Activated CD8-positive, alpha-beta T cell treated with anti-CD3 and anti-CD28 coated beads, Interleukin-2, amount 10 ng/mL, durations not matched to agents 7 days and 5 days (primary cell): ENCODE results near the gene MYL7. TPM values are rescaled to one million over a fixed set of nuclear protein-coding genes. Genes with fewer than 3 reads are reported as not detected.
A peak's percentile ranks its signal among the peaks of the same experiment; 100 is the strongest.

Experiments used
- ATAC-seq: fragments of 150-1000 bp; cut with Tn5 transposase; one replicate; pipeline ENCODE4 v1.10.0; 2021; ENCODE audit warnings: moderate library complexity
- CTCF ChIA-PET: fragments of 350-600 bp; sonication (Branson Sonifier 250); formaldehyde crosslinking; loops from one replicate; lab custom pipeline; 2021; ENCODE audit warnings: antibody characterized with exemption; lab: Charles Lee
- POLR2A ChIA-PET: fragments of 350-600 bp; sonication (Branson Sonifier 250); formaldehyde crosslinking; loops from one replicate; lab custom pipeline; 2021; ENCODE audit warnings: antibody characterized with exemption; lab: Charles Lee
- DNase-seq: peaks from one replicate; pipeline ENCODE4 v3.0.0-alpha.2; 2020
- H3K27ac Mint-ChIP-seq: one replicate; pipeline ENCODE4 v1.8.0; 2021; ENCODE audit warnings: mild to moderate bottlenecking, mixed read lengths
- H3K27me3 Mint-ChIP-seq: one replicate; pipeline ENCODE4 v1.8.0; 2021; ENCODE audit warnings: low read depth, mixed read lengths
- H3K36me3 Mint-ChIP-seq: one replicate; pipeline ENCODE4 v1.8.0; 2021; ENCODE audit warnings: low read depth, mixed read lengths
- H3K4me1 Mint-ChIP-seq: one replicate; pipeline ENCODE4 v1.8.0; 2021; ENCODE audit warnings: low read depth, mixed read lengths
- H3K4me3 Mint-ChIP-seq: one replicate; pipeline ENCODE4 v1.8.0; 2021; ENCODE audit warnings: mild to moderate bottlenecking, mixed read lengths
- H3K9me3 Mint-ChIP-seq: one replicate; pipeline ENCODE4 v1.8.0; 2022; ENCODE audit warnings: mixed read lengths; ENCODE audit not compliant: insufficient read depth
- total RNA-seq, 2 experiments: library from RNA; stranded (reverse); gene quantifications; one replicate each; pipeline ENCODE4 v1.2.3, GENCODE V29; 2021

Gene MYL7
- total RNA-seq, 2 experiments from 2014 or later: not detected

DNA sequence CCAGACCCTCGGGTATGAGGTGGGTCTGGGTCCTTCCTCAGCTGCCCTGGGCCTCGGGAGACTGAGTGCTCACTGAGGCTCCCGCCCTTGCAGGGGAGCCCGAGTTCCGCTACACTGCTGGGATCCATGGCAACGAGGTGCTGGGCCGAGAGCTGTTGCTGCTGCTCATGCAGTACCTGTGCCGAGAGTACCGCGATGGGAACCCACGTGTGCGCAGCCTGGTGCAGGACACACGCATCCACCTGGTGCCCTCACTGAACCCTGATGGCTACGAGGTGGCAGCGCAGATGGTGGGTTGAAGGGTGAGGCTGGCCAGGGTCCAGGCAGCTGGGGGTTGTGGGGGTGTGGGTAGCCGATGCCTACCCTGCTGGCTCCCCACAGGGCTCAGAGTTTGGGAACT, 29.4 kb downstream of the MYL7 start:
- no peaks in the 10 kb centered on the region for H3K9me3 Mint-ChIP-seq
- no peak overlapping the region for H3K27ac Mint-ChIP-seq
- CTCF ChIA-PET: interaction anchor here (2.1 kb wide), 1 partner anchor 11 kb away, joined by 6 read pairs; the partner anchor contains the start of gene POLD2
- POLR2A ChIA-PET: interaction anchor here (1.2 kb wide), 1 partner anchor 44 kb away, joined by 4 read pairs; no protein-coding TSS in a partner anchor
- ATAC-seq (no peak), DNase-seq (no peak)
- H3K27me3 Mint-ChIP-seq: no peaks in the 10 kb centered on the region
- no peaks in the 10 kb centered on the region for H3K4me1 Mint-ChIP-seq
- peaks cover 14% of the 10 kb centered on the region for H3K36me3 Mint-ChIP-seq
- no peak overlapping the region for H3K4me3 Mint-ChIP-seq

DNA sequence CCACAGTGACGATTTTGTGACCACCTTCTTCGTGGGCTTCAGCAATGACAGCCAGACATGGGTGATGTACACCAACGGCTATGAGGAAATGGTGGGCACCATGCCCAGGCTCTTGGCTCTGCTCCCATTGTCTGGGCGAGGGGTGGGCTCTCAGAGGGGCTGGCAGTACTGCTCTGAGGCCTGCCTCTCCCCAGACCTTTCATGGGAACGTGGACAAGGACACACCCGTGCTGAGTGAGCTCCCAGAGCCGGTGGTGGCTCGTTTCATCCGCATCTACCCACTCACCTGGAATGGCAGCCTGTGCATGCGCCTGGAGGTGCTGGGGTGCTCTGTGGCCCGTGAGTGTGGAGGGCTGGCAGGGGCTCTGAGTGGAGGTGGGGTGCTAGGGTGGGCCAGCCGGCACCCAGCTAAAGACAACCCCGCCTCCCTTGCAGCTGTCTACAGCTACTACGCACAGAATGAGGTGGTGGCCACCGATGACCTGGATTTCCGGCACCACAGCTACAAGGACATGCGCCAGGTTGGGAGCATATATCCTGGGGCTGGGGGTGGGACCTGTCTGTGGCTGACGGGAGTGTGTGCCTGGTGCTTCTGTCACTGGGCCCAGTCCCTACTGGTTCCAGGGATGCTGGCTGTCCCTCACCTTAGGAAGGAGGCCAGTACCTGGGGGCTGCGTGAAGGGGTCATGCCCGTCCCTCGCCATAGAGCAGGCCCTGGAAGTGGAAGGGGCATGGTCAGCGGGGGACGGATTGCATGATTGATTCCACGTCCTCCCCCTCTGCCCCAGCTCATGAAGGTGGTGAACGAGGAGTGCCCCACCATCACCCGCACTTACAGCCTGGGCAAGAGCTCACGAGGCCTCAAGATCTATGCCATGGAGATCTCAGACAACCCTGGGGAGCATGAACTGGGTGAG, 30.2 kb downstream of the MYL7 start:
- POLR2A ChIA-PET: interaction anchor here (1.2 kb wide), 1 partner anchor 43 kb away, joined by 4 read pairs; no protein-coding TSS in a partner anchor
- Mint-ChIP-seq H3K36me3 (peaks cover 14% of the 10 kb centered on the region), H3K9me3 (no peaks in the 10 kb centered on the region)

DNA sequence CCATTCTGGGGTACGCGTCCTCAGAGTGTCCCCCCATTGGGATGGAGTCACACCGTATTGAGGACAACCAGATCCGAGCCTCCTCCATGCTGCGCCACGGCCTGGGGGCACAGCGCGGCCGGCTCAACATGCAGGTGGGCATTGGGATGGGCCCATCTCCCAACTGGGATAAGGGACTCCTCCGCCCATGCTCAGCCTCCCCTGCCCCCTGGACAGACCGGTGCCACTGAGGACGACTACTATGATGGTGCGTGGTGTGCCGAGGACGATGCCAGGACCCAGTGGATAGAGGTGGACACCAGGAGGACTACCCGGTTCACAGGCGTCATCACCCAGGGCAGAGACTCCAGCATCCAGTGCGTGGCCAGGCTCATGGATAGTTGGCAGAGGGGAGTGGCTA, 31.1 kb downstream of the MYL7 start:
- CTCF ChIA-PET: interaction anchor here (1.2 to 1.9 kb wide), 3 partner anchors 11 to 44 kb away, joined by 3 to 6 read pairs (median 5); no protein-coding TSS in a partner anchor
- H3K27ac Mint-ChIP-seq: no peak overlapping the region

More for the DNA sequence above, 30.2 kb downstream of the MYL7 start:
- ATAC-seq (no peak), DNase-seq (no peak)
- Mint-ChIP-seq H3K4me3 (no peak overlapping the region), H3K27ac (no peak overlapping the region), H3K4me1 (peaks cover under 1% of the 10 kb centered on the region), H3K27me3 (no peaks in the 10 kb centered on the region)
- CTCF ChIA-PET: interaction anchor here (2.1 kb wide), 1 partner anchor 12 kb away, joined by 6 read pairs; the partner anchor contains the start of gene POLD2

DNA sequence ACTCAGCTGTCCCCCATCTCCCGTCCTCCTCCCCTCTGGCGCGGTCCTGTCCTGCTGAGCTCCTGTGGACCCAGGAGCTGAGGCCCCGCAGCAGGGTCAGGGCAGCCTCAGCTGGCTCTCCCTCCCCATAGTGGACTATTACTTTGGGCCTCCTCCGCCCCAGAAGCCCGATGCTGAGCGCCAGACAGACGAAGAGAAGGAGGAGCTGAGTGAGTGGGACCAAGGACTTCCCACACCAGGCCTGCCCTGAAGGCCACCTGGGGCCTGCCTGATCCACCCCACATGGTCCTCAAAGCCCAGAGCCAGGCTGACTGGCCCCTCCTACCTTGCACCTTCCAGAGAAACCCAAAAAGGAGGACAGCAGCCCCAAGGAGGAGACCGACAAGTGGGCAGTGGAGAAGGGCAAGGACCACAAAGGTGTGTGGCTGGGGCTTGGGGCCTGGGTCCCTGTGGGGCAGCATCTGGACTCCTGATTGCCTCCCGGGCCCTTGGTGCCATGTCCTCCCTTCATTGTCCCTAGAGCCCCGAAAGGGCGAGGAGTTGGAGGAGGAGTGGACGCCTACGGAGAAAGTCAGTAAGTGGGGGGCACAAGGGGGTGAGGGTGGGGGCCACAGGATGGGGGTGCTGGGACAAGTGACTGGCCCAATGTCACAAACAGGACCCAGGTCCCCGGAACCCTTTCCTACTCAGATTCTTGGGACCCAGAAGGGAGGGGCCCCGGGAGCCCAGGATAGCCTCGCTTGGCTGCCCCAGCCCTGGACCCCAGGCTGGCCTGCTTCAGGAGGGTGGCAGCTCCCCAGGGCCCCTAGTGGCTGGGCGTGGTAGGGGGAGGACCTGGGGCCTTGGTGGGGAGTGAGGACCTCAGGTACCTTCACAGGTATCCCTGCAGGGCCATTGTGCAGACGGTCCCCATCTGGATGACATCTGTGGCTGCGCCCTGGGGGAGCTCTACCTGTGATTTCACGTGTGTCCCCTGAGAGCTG, 32.1 kb downstream of the MYL7 start:
- no peak overlapping the region for H3K27ac Mint-ChIP-seq
- ChIA-PET POLR2A (no interaction called here), CTCF (interaction anchor here (1.2 to 1.9 kb wide), 3 partner anchors 10 to 45 kb away, joined by 3 to 6 read pairs (median 5); no protein-coding TSS in a partner anchor)
- H3K27me3 Mint-ChIP-seq: peaks cover 7% of the 10 kb centered on the region
- no peak for ATAC-seq
- no peak overlapping the region for H3K4me3 Mint-ChIP-seq
- H3K9me3 Mint-ChIP-seq: no peaks in the 10 kb centered on the region
- H3K36me3 Mint-ChIP-seq: peaks cover 4% of the 10 kb centered on the region
- peaks cover 8% of the 10 kb centered on the region for H3K4me1 Mint-ChIP-seq
- DNase-seq: no peak

More for the DNA sequence above, 31.1 kb downstream of the MYL7 start:
- DNase-seq (no peak), ATAC-seq (no peak)
- Mint-ChIP-seq H3K9me3 (no peaks in the 10 kb centered on the region), H3K36me3 (peaks cover 11% of the 10 kb centered on the region), H3K4me1 (peaks cover 8% of the 10 kb centered on the region), H3K27me3 (peaks cover 7% of the 10 kb centered on the region), H3K4me3 (no peak overlapping the region)
- POLR2A ChIA-PET: no interaction called here

DNA sequence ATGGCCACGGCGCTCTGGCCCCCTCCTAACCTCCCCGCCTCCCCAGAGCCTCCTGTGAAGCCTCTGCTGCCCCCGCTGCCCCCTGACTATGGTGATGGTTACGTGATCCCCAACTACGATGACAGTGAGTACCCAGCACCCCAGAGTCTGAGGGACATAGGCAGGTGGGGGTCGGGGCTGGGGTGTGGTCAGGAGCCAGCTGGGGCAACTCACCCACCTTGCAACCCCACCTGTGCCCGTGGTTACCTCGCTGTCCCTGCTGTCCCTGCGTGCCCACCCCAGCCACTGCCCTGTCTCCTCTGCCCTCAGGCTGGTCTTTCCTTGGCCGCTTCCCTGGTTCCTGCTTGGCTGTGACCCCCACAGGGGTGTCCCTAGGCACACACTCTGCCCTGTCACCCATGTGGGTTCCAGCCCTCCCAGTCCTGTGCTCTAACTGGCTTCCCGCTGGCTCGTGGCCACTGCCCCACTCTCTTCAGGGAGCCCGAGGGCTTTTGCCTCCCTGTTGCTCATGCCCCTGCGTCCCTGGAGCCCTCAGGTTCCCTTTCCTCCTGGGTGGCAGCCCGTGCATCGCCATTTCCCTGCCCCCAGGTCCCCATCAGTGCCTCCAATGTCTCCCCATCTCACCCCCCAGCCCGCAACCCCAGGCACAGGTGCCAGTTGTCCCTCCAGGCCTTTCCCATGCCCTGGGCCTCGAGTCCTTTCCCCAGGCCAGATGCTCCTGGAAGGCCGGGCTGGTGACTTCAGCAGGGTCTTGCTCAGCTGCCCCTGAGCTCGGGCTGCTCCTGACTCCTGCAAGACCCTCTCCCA, 33.0 kb downstream of the MYL7 start:
- Mint-ChIP-seq H3K9me3 (no peaks in the 10 kb centered on the region), H3K27me3 (peaks cover 10% of the 10 kb centered on the region), H3K4me3 (no peak overlapping the region), H3K4me1 (peaks cover 8% of the 10 kb centered on the region), H3K36me3 (peaks cover 2% of the 10 kb centered on the region), H3K27ac (no peak overlapping the region)
- CTCF ChIA-PET: interaction anchor here (1.9 kb wide), 1 partner anchor 14 kb away, joined by 6 read pairs; no protein-coding TSS in a partner anchor
- no peak for ATAC-seq
- DNase-seq: no peak
- POLR2A ChIA-PET: interaction anchor here (0.5 kb wide), 1 partner anchor 461 kb away, joined by 3 read pairs; no protein-coding TSS in a partner anchor

DNA sequence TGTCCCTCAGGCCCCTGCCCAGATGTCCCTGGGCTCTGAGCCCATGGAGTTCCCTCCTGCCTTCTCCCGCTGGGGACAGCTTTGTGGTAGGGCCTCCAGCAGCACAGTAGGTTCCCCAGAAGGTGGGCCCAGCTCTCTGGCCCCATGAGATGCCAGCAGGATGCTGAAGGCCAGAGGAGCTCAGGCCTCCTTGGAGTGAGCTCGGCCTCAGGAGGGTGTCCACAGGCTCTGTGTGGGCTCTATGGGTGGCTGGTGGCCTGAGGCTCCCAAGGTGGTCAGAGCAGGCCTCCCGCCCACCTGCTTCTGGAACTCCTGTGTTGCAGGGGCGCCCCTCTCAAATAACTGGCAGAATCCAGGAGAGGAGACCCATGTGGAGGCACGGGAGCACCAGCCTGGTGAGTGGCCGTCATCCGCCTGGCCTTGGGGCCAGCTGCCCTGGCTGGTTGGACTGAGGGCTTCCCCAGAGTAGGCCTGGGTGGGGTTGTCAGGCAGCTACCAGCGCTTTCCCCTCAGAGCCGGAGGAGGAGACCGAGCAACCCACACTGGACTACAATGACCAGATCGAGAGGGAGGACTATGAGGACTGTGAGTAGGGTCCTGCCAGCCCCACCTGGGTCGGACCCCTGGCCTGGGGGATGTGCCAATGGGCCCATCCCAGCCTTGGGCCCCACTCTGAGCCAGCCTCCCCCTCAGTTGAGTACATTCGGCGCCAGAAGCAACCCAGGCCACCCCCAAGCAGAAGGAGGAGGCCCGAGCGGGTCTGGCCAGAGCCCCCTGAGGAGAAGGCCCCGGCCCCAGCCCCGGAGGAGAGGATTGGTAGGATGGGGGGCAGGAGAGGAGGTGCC, 33.8 kb downstream of the MYL7 start:
- Mint-ChIP-seq H3K4me1 (peaks cover 8% of the 10 kb centered on the region), H3K36me3 (no peaks in the 10 kb centered on the region), H3K27ac (no peak overlapping the region), H3K4me3 (no peak overlapping the region), H3K27me3 (peaks cover 13% of the 10 kb centered on the region), H3K9me3 (no peaks in the 10 kb centered on the region)
- ChIA-PET POLR2A (interaction anchor here (0.5 to 1.8 kb wide), 2 partner anchors 10 to 461 kb away, joined by 3 to 8 read pairs; no protein-coding TSS in a partner anchor), CTCF (interaction anchor here (0.8 kb wide), 1 partner anchor 24 kb away, joined by 3 read pairs; no protein-coding TSS in a partner anchor)
- DNase-seq (no peak), ATAC-seq (no peak)

DNA sequence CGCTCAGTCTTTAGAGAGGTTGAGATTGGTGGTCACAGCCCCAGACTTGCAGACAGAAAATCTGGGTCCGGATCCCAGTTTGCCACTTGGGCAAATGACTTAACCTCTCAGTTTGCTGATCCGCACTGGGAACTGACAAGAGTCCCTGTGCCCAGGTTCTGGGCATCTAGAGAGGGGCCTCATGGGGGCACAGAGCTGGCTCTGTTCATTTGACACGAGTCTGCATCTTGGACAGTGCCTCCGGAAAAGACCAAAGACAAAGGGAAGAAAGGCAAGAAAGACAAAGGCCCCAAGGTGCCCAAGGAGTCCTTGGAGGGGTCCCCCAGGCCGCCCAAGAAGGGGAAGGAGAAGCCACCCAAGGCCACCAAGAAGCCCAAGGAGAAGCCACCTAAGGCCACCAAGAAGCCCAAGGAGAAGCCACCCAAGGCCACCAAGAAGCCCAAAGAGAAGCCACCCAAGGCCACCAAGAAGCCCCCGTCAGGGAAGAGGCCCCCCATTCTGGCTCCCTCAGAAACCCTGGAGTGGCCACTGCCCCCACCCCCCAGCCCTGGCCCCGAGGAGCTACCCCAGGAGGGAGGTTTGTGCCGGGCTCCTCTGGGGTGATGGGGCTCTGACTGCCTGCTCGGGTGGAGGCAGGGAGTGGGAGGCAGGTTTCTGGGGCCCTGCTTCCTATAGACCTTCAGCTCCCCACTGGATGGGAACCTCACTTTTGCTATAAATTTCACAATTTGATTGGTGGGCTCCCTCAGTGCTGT, 34.6 kb downstream of the MYL7 start:
- H3K27ac Mint-ChIP-seq: no peak overlapping the region
- no peaks in the 10 kb centered on the region for H3K9me3 Mint-ChIP-seq
- no peak overlapping the region for H3K4me3 Mint-ChIP-seq
- peaks cover 16% of the 10 kb centered on the region for H3K27me3 Mint-ChIP-seq
- POLR2A ChIA-PET: interaction anchor here (1.8 kb wide), 1 partner anchor 9 kb away, joined by 8 read pairs; no protein-coding TSS in a partner anchor
- CTCF ChIA-PET: interaction anchor here (0.8 to 1.1 kb wide), 2 partner anchors 16 to 25 kb away, joined by 3 read pairs; no protein-coding TSS in a partner anchor
- peaks cover 8% of the 10 kb centered on the region for H3K4me1 Mint-ChIP-seq
- DNase-seq (no peak), ATAC-seq (no peak)
- no peaks in the 10 kb centered on the region for H3K36me3 Mint-ChIP-seq

DNA sequence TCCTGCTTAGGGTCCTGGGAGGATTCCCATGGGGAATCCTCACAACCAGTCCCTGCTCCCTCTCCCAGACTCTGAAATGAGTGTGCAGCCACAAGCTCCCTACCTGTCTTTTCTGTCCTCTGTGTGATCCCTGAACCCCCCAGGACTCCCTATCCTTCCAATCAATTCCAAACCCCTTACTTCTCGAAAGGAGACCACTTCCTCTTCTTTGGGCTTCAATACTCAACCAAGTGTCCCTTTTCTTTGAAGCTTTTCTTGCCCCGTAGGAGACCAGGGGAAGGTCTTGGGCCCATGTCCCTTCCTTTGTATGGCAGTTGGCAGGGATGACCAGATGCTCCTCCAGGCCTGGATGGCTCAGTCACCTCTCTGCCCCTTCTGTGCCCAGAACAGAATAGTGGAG, 35.3 kb downstream of the MYL7 start:
- peaks cover 16% of the 10 kb centered on the region for H3K27me3 Mint-ChIP-seq
- POLR2A ChIA-PET: interaction anchor here (1.8 kb wide), 1 partner anchor 9 kb away, joined by 8 read pairs; no protein-coding TSS in a partner anchor
- CTCF ChIA-PET: interaction anchor here (1.1 to 1.3 kb wide), 2 partner anchors 8 to 17 kb away, joined by 3 to 4 read pairs; no protein-coding TSS in a partner anchor

More for the DNA sequence above, 35.3 kb downstream of the MYL7 start:
- H3K4me3 Mint-ChIP-seq: peak overlapping the region; percentile 72
- H3K9me3 Mint-ChIP-seq: no peaks in the 10 kb centered on the region
- H3K36me3 Mint-ChIP-seq: no peaks in the 10 kb centered on the region
- DNase-seq: no peak
- ATAC-seq: no peak
- H3K4me1 Mint-ChIP-seq: peaks cover 8% of the 10 kb centered on the region
- peak overlapping the region; percentile 47 for H3K27ac Mint-ChIP-seq
